Type B pancreatic cell (in vitro differentiated cells): ENCODE data around the gene ERVV-1. TPM values are rescaled to one million over a fixed set of nuclear protein-coding genes. Genes with fewer than 3 reads are reported as not detected.
A peak's percentile ranks its signal among the peaks of the same experiment; 100 is the strongest.
"Not testable (repeated sequence)": the region's sequence is repeated elsewhere in the genome, so short reads cannot be mapped to it uniquely, and the experiment has no call there.

ENCODE experiments used
- DNase-seq: peaks from one replicate; pipeline ENCODE4 v3.0.0; 2021; ENCODE audit warnings: mixed read lengths; ENCODE audit not compliant: unreplicated experiment; ENCODE audit errors: extremely low spot score
- H3K27ac Mint-ChIP-seq: 2 replicates; pipeline ENCODE4 v1.8.0; 2021; ENCODE audit warnings: mild to moderate bottlenecking, mixed read lengths
- H3K27me3 Mint-ChIP-seq: 2 replicates; pipeline ENCODE4 v1.8.0; 2021; ENCODE audit warnings: mixed read lengths
- H3K36me3 Mint-ChIP-seq: 2 replicates; pipeline ENCODE4 v1.8.0; 2021; ENCODE audit warnings: mixed read lengths
- H3K4me1 Mint-ChIP-seq: one replicate; pipeline ENCODE4 v1.8.0; 2021; ENCODE audit warnings: mixed read lengths; ENCODE audit not compliant: unreplicated experiment
- H3K4me3 Mint-ChIP-seq: 2 replicates; pipeline ENCODE4 v1.8.0; 2021; ENCODE audit warnings: mild to moderate bottlenecking, mixed read lengths
- H3K9me3 Mint-ChIP-seq: 2 replicates; pipeline ENCODE4 v1.8.0; 2021; ENCODE audit warnings: mixed read lengths
- total RNA-seq: library from RNA; stranded (reverse); gene quantifications from 2 replicates; pipeline ENCODE4 v1.2.1, GENCODE V29; 2021; ENCODE audit warnings: low replicate concordance
- TF ChIP-seq, protein P1 (sequence below): fragments of 200-600 bp; sonication (generic); conservative IDR thresholded peaks from 2 replicates; pipeline ENCODE4 v1.5.0; 2021; ENCODE audit warnings: antibody characterized with exemption, mild to moderate bottlenecking

The ERVV-1 gene
- total RNA-seq, 1 donor from 2014 or later, result 0.17 TPM

DNA sequence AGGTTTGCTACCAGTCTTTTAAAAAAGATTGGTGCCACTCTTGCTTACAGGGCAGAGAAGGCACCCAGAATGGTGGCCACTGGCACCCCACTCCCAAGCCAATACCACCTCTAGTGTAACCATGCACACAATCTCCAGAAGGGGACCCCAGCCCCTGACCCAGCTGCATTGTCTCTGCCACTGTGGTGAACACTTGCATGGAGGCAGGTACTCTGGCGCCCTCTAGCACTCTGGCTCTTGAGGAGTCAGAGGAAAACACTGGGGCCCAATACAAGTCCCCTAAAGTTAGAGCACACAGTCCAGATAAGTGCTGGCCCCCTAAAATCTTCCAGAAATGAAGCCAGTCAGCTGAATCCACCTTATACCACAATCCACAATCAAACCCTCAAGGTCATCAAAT is 6.0 kb downstream of the ERVV-1 start:
- H3K27ac Mint-ChIP-seq, result no peak overlapping the region
- no peaks in the 10 kb centered on the region for H3K9me3 Mint-ChIP-seq
- TF ChIP-seq, protein P1, sequence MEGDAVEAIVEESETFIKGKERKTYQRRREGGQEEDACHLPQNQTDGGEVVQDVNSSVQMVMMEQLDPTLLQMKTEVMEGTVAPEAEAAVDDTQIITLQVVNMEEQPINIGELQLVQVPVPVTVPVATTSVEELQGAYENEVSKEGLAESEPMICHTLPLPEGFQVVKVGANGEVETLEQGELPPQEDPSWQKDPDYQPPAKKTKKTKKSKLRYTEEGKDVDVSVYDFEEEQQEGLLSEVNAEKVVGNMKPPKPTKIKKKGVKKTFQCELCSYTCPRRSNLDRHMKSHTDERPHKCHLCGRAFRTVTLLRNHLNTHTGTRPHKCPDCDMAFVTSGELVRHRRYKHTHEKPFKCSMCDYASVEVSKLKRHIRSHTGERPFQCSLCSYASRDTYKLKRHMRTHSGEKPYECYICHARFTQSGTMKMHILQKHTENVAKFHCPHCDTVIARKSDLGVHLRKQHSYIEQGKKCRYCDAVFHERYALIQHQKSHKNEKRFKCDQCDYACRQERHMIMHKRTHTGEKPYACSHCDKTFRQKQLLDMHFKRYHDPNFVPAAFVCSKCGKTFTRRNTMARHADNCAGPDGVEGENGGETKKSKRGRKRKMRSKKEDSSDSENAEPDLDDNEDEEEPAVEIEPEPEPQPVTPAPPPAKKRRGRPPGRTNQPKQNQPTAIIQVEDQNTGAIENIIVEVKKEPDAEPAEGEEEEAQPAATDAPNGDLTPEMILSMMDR, result no peak
- H3K4me3 Mint-ChIP-seq, result no peak overlapping the region
- peaks cover 7% of the 10 kb centered on the region for H3K36me3 Mint-ChIP-seq
- no peak for DNase-seq
- H3K4me1 Mint-ChIP-seq, result no peaks in the 10 kb centered on the region
- no peaks in the 10 kb centered on the region for H3K27me3 Mint-ChIP-seq

DNA sequence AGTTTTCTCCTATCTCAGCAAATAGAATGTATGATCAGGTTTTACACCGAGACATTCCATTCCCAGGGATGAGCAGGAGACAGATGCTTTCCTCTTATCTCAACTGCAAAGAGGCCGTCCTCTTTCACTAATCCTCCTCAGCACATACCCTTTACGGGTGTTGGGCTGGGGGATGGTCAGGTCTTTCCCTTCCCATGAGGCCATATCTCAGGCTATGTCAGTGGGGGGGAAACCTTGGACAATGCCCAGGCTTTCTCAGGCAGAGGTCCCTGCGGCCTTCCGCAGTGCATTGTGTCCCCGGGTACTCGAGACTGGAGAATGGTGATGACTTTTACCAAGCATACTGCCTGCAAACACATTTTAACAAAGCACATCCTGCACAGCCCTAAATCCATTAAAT is 14.6 kb downstream of the ERVV-1 start:
- H3K27me3 Mint-ChIP-seq, H3K27ac Mint-ChIP-seq, H3K36me3 Mint-ChIP-seq, H3K9me3 Mint-ChIP-seq, DNase-seq, H3K4me1 Mint-ChIP-seq, H3K4me3 Mint-ChIP-seq: not testable (repeated sequence)

DNA sequence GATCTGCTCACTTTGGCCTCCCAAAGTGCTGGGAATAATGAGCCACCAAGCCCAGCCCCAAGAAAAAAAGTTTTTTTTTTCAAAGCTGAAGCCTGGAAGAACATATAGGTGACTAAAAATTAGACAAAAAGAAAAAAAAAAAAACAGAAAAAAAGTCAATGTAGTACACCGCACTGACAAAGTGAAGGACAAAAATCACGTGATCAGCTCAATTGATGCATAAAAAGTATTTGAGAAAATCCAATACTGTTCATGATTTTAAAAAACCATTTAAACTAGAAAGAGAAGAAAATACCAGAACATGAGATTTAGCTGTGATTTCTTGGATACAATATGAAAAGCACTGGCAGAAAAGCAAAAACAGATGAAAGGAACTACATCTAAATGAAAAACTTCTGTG is 20.3 kb downstream of the ERVV-1 start:
- peaks cover 3% of the 10 kb centered on the region for H3K36me3 Mint-ChIP-seq
- no peaks in the 10 kb centered on the region for H3K27me3 Mint-ChIP-seq
- H3K4me1 Mint-ChIP-seq, result peaks cover 20% of the 10 kb centered on the region
- TF ChIP-seq, protein P1, result no peak
- H3K9me3 Mint-ChIP-seq, result no peaks in the 10 kb centered on the region
- H3K27ac Mint-ChIP-seq, result no peak overlapping the region
- H3K4me3 Mint-ChIP-seq, result no peak overlapping the region
- no peak for DNase-seq

DNA sequence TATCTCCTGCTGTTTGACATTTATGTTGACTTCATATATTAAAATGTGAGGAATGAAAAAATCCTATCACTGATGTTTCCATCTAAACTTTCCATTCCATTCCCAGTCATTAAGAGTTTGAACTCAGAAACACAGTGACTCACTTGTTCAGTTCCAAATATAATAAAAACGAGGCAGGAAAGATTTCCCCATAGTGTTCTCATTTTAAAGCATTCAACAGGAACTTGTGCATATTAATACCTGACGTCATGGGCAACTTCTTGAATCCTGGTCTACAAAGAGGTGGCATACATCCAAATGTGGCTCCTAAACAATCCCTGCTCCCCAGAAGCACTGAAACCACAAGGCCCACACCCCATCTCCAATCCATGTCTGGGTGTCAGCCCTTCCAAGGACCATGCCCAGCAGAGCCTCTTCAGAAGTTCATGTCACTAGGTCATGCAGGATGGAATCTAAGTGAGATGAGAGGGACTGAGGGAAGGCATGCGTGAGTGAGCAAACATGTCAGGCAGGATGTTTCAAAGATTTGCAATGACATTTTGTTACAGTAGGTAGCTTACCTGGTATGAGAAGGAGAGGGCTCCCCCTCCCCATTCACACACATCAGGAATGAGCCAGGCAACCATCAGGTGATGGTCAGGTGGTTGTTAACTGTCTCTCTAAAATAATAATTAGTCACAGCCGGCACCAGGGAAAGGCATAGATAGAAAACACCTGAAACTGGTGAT is 21.4 kb downstream of the ERVV-1 start:
- Mint-ChIP-seq H3K4me1 (peaks cover 20% of the 10 kb centered on the region), H3K4me3 (peak overlapping the region; percentile 74), H3K36me3 (peaks cover 3% of the 10 kb centered on the region), H3K27me3 (no peaks in the 10 kb centered on the region), H3K27ac (peak overlapping the region; percentile 91), H3K9me3 (no peaks in the 10 kb centered on the region)
- TF ChIP-seq, protein P1, result no peak
- no peak for DNase-seq

DNA sequence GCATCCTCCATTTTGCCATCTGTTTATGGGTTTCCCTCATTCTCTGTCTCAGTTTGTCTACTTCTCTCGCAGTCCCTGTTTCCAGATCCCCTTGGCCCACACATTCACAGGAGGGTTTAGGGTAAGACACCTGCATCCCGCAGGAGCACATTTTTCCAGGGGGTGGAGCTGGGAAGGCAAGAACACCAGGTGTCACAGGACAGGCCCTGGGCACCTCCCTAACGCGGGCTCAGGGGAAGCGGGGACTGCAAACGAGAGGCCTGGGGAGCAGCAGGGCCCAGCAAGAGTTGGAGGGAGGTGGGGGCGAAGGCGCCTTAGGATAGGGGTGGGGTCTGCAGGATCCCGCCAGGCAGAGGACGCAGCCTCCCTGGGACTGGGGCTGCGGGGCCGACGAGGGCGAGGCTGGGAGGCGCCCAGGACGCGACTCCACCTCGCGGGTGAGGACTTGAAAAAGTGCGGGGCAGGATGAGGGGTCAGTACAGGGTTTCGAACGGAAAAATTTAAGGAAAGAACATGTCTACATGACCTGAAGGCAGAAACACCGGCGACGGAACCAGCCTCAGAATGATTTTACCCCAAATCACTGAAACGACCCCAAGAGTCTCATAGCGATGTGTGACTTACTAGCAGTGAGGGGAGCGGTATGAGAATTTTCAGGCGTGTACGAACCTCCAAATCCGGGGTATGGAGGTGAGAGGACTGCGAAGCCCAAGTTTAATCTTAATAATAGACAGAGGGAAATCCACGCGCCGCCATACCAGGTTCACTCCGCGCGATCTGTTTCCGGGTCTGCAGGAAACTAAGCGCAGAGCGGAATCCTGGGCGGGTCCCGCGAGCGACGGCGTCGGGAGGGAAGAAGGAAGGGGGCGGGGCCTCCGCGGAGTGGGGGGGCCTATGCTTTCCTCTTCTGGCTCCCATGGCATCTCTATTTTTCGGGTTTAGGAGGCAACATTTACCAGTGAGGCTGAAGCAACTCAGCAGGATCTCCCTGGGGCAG is 23.7 kb downstream of the ERVV-1 start:
- H3K27me3 Mint-ChIP-seq, result no peaks in the 10 kb centered on the region
- H3K36me3 Mint-ChIP-seq, result peaks cover 3% of the 10 kb centered on the region
- no peak for DNase-seq
- H3K4me3 Mint-ChIP-seq, result peak overlapping the region; percentile 87
- TF ChIP-seq, protein P1, result no peak
- H3K27ac Mint-ChIP-seq, result peak overlapping the region; percentile 78
- no peaks in the 10 kb centered on the region for H3K9me3 Mint-ChIP-seq
- peaks cover 20% of the 10 kb centered on the region for H3K4me1 Mint-ChIP-seq

DNA sequence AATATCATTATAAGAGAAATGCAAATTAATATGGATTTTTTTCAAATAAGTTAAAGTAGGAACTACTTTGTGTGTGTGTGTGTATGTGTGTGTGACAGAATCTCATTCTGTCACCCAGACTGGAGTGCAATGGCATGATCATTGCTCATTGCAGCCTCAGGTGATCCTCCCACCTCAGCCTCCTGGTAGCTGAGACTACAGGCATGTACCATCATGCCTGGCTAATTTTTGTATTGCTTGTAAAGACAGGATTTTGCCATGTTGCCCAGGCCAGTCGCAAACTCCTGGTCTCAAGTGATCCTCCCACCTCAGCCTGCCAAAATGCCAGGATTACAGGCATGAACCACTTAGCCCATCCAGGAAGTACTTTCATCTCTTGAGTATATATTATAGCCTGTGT is 27.6 kb downstream of the ERVV-1 start:
- Mint-ChIP-seq H3K4me1 (peaks cover 13% of the 10 kb centered on the region), H3K27ac (no peak overlapping the region), H3K27me3 (no peaks in the 10 kb centered on the region), H3K9me3 (no peaks in the 10 kb centered on the region), H3K4me3 (no peak overlapping the region), H3K36me3 (no peaks in the 10 kb centered on the region)
- TF ChIP-seq, protein P1, result no peak
- DNase-seq, result no peak
